Measurements from ENCODE around the gene MYL7.

Gene MYL7

GRCh38 chr7:44117801-44118429, 23.2 kb downstream of the MYL7 start:
- no peak for TF ChIP-seq CTCF (IDR thresholded peaks at IDR 0.05; ENCODE audit: low read depth, low read length)
- no peak for DNase-seq (ENCODE audit: low read depth, low spot score)
- in situ Hi-C loops (cut with HindIII; ENCODE audit: low sequenced_read_pairs) = no loop called here
- no peak overlapping the region for H3K4me3 ChIP-seq (ENCODE audit: low read depth, low read length)

GRCh38 chr7:44116789-44117666, 24.1 kb downstream of the MYL7 start:
- no peak for DNase-seq (ENCODE audit: low read depth, low spot score)
- no peak overlapping the region for H3K4me3 ChIP-seq (ENCODE audit: low read depth, low read length)
- no peak for TF ChIP-seq CTCF (IDR thresholded peaks at IDR 0.05; ENCODE audit: low read depth, low read length)
- in situ Hi-C loops (cut with HindIII; ENCODE audit: low sequenced_read_pairs) = no loop called here

GRCh38 chr7:44116087-44116788, 24.9 kb downstream of the MYL7 start:
- in situ Hi-C loops (cut with HindIII; ENCODE audit: low sequenced_read_pairs) = no loop called here
- H3K4me3 ChIP-seq (ENCODE audit: low read depth, low read length) = no peak overlapping the region
- DNase-seq (ENCODE audit: low read depth, low spot score) = no peak
- no peak for TF ChIP-seq CTCF (IDR thresholded peaks at IDR 0.05; ENCODE audit: low read depth, low read length)

GRCh38 chr7:44114586-44115310, 26.4 kb downstream of the MYL7 start:
- no peak for DNase-seq (ENCODE audit: low read depth, low spot score)
- H3K4me3 ChIP-seq (ENCODE audit: low read depth, low read length) = no peak overlapping the region
- TF ChIP-seq CTCF (IDR thresholded peaks at IDR 0.05; ENCODE audit: low read depth, low read length) = no peak
- in situ Hi-C loops (cut with HindIII; ENCODE audit: low sequenced_read_pairs) = no loop called here

GRCh38 chr7:44113764-44114354, 27.3 kb downstream of the MYL7 start:
- no peak overlapping the region for H3K4me3 ChIP-seq (ENCODE audit: low read depth, low read length)
- no peak for DNase-seq (ENCODE audit: low read depth, low spot score)
- TF ChIP-seq CTCF (IDR thresholded peaks at IDR 0.05; ENCODE audit: low read depth, low read length) = no peak
- in situ Hi-C loops (cut with HindIII; ENCODE audit: low sequenced_read_pairs) = no loop called here

Data from astrocyte of the spinal cord (primary cell).